Measurements from ENCODE around the gene HOXC4. TPM values are rescaled to one million over a fixed set of nuclear protein-coding genes. Genes with fewer than 3 reads are reported as not detected.

Gene HOXC4
- total RNA-seq, 1 donor from 2014 or later = not detected

DNA sequence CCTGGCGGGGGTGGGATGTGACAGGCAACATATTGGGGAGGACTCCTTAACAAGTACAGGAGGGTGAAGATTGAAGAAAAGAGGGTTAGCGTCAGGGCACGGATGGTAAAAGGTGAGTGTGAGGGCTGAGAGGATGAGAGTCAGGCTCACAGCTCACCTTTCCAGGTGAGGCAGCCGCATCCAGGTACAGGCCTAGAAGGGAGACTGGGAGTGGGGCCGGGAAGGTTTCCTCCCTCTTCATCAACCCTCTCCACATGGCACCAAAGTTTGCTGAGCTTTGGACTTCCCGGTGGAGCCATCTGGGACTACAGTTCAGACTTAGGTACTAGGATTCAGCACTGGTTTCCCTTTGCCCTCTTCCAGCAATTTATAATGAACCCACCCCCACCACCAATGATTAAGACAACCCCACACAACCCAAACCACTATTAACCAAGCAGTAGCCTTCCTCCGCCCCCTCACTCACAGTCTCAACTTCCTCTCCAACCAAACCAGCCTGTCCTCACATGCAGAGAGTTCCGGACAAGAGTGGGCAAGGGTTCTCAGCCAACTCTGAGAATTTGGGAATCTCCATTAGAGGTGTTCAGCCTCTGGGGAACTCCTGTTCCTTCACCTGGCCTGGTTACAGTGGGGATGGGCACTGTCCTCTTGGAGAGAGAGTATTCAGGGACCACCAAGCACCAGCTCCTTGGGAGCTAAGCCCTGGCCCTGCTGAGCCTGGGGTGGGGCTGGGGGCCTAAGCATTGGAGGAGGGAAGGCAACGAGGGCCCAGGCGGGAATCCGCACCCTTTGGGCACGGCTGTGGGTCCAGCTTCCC, 2.4 kb upstream of the HOXC4 start:
- DNase-seq (ENCODE audit: extremely low spot score, unreplicated experiment) = no peak
- peaks cover 95% of the 10 kb centered on the region for H3K27me3 Mint-ChIP-seq (ENCODE audit: unreplicated experiment)
- H3K36me3 Mint-ChIP-seq (ENCODE audit: unreplicated experiment) = no peaks in the 10 kb centered on the region
- no peaks in the 10 kb centered on the region for H3K4me1 Mint-ChIP-seq (ENCODE audit: unreplicated experiment)
- H3K4me3 Mint-ChIP-seq (ENCODE audit: unreplicated experiment) = no peak overlapping the region
- TF ChIP-seq, protein P1, sequence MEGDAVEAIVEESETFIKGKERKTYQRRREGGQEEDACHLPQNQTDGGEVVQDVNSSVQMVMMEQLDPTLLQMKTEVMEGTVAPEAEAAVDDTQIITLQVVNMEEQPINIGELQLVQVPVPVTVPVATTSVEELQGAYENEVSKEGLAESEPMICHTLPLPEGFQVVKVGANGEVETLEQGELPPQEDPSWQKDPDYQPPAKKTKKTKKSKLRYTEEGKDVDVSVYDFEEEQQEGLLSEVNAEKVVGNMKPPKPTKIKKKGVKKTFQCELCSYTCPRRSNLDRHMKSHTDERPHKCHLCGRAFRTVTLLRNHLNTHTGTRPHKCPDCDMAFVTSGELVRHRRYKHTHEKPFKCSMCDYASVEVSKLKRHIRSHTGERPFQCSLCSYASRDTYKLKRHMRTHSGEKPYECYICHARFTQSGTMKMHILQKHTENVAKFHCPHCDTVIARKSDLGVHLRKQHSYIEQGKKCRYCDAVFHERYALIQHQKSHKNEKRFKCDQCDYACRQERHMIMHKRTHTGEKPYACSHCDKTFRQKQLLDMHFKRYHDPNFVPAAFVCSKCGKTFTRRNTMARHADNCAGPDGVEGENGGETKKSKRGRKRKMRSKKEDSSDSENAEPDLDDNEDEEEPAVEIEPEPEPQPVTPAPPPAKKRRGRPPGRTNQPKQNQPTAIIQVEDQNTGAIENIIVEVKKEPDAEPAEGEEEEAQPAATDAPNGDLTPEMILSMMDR (IDR thresholded peaks at IDR 0.05) = no peak
- no peak overlapping the region for H3K27ac Mint-ChIP-seq (ENCODE audit: unreplicated experiment)
- H3K9me3 Mint-ChIP-seq (ENCODE audit: unreplicated experiment) = no peaks in the 10 kb centered on the region

DNA sequence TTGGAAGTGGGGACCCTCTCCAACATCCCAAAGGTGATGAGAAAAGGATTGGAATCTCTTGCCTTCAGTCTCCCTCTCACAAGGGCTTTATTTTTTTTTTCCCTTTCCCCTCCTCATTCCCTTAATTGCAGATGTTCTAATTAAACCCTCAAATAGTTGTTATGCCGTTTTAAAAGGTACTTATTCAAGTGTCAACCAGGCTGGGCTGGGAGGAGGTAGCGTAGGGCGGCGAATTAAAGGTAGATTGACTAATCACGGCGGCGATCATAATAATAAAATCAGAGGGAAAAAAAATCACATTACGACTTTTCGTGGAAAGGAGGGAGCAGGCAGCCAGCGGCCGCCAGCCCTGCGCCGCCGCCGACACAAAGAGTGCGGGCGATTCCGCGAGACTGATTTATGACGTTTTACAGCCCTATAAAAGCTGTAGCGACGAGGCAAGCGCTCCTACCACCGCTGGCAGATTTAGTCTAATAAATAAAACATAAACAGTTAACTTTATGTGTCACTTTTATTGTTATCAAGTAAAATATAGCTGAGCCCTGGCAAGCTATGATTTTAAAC, 1.7 kb upstream of the HOXC4 start:
- H3K27ac Mint-ChIP-seq (ENCODE audit: unreplicated experiment) = no peak overlapping the region
- H3K4me3 Mint-ChIP-seq (ENCODE audit: unreplicated experiment) = no peak overlapping the region
- H3K36me3 Mint-ChIP-seq (ENCODE audit: unreplicated experiment) = no peaks in the 10 kb centered on the region
- TF ChIP-seq, protein P1 (IDR thresholded peaks at IDR 0.05) = no peak
- DNase-seq (ENCODE audit: extremely low spot score, unreplicated experiment) = no peak
- H3K27me3 Mint-ChIP-seq (ENCODE audit: unreplicated experiment) = peaks cover 94% of the 10 kb centered on the region
- H3K9me3 Mint-ChIP-seq (ENCODE audit: unreplicated experiment) = no peaks in the 10 kb centered on the region
- H3K4me1 Mint-ChIP-seq (ENCODE audit: unreplicated experiment) = no peaks in the 10 kb centered on the region

DNA sequence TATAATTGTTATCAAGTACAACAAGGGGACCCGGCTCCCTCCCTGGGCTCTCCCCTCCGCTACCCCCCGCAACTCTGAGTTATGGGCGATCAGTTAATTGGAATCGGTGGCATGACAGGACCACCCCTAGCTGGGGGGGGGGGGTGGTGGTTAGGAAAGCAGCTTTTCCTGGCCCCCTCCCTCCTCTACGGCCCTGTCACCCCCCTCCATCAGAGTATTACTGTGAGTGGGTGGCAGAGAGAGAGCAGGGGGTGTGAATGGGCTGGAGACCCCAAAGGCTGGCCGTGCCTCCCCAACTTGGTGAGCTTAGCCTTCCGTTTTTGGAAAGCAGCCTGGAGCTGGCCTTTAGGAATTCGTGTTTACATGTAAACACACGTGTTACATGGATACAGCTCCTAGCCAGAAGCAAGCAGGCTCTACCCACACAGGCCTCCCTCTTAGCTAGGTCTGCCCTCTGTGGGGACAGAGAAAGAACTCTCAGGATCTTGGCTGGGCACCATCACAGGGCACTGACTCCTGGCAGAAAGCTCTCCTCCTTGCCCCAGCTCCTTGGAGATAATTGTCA, 1.1 kb upstream of the HOXC4 start:
- H3K4me1 Mint-ChIP-seq (ENCODE audit: unreplicated experiment) = no peaks in the 10 kb centered on the region
- no peak for DNase-seq (ENCODE audit: extremely low spot score, unreplicated experiment)
- H3K36me3 Mint-ChIP-seq (ENCODE audit: unreplicated experiment) = no peaks in the 10 kb centered on the region
- no peak overlapping the region for H3K4me3 Mint-ChIP-seq (ENCODE audit: unreplicated experiment)
- H3K27me3 Mint-ChIP-seq (ENCODE audit: unreplicated experiment) = peaks cover 95% of the 10 kb centered on the region
- H3K27ac Mint-ChIP-seq (ENCODE audit: unreplicated experiment) = no peak overlapping the region
- TF ChIP-seq, protein P1 (IDR thresholded peaks at IDR 0.05) = no peak
- no peaks in the 10 kb centered on the region for H3K9me3 Mint-ChIP-seq (ENCODE audit: unreplicated experiment)

DNA sequence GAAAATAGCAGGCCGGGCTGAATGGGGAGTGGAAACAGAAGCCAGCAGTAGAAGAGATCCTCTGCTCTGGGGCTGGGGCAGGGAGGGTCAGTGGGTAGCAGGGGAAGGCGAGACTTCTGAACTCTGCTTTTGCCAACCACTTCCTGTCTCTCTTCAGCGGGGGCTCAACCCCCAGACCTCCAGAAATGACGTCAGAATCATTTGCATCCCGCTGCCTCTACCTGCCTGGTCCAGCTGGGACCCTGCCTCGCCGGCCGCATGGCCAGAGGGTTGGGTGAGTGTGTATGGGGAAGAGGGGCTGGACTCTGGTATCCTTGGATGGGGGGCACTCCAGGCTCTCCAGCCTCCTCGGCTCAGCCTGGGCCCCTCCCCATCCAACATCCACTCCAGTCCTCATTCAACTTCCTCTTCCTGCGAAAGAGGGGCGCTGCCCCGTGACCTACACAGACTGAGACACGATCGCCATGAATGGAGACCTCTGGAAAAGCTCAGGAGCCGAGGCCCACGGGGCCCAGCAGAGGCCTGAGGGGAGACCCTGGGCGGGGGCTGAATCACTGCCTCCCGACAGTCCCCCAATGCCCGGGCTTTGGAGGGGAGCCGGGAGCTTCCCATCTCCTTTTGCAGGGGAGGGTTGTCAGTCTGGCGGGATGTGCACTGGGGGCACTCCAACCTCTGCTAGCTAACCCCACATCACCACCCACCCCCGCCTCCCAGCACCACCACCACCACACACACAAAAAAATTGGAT, 458 bp upstream of the HOXC4 start:
- no peaks in the 10 kb centered on the region for H3K4me1 Mint-ChIP-seq (ENCODE audit: unreplicated experiment)
- no peak overlapping the region for H3K4me3 Mint-ChIP-seq (ENCODE audit: unreplicated experiment)
- no peaks in the 10 kb centered on the region for H3K36me3 Mint-ChIP-seq (ENCODE audit: unreplicated experiment)
- DNase-seq (ENCODE audit: extremely low spot score, unreplicated experiment) = no peak
- H3K9me3 Mint-ChIP-seq (ENCODE audit: unreplicated experiment) = no peaks in the 10 kb centered on the region
- TF ChIP-seq, protein P1 (IDR thresholded peaks at IDR 0.05) = no peak
- H3K27ac Mint-ChIP-seq (ENCODE audit: unreplicated experiment) = no peak overlapping the region
- H3K27me3 Mint-ChIP-seq (ENCODE audit: unreplicated experiment) = peaks cover 95% of the 10 kb centered on the region
